ENCODE measurements around the gene NIBAN1.

The NIBAN1 gene

GRCh38 chr1:184943998-184944397 lies 30.3 kb downstream of the NIBAN1 start:
- DNase-seq = no peak

GRCh38 chr1:184941735-184942134 lies 32.6 kb downstream of the NIBAN1 start:
- no peak for DNase-seq

- DNase-seq = no peak
These were observed 32.9 kb downstream of the NIBAN1 start for GRCh38 chr1:184941410-184941733.

- no peak for DNase-seq
These were observed 33.5 kb downstream of the NIBAN1 start for GRCh38 chr1:184940694-184941409.

- DNase-seq = no peak
These were observed 34.1 kb downstream of the NIBAN1 start for GRCh38 chr1:184940226-184940625.

- DNase-seq = no peak
These were observed 36.6 kb downstream of the NIBAN1 start for GRCh38 chr1:184937729-184938128.

- no peak for DNase-seq
These were observed 38.1 kb downstream of the NIBAN1 start for GRCh38 chr1:184935920-184936798.

GRCh38 chr1:184933944-184934343 lies 40.4 kb downstream of the NIBAN1 start:
- DNase-seq = no peak

- DNase-seq = no peak
These were observed 42.0 kb downstream of the NIBAN1 start for GRCh38 chr1:184932319-184932718.

- DNase-seq = no peak
These were observed 42.7 kb downstream of the NIBAN1 start for GRCh38 chr1:184931566-184931965.

- no peak for DNase-seq
These were observed 43.7 kb downstream of the NIBAN1 start for GRCh38 chr1:184930645-184931044.

- DNase-seq = peak; percentile 6
These were observed 44.1 kb downstream of the NIBAN1 start for GRCh38 chr1:184930232-184930631.

GRCh38 chr1:184929711-184930202 lies 44.6 kb downstream of the NIBAN1 start:
- peak; percentile 27 for DNase-seq

GRCh38 chr1:184928394-184928793 lies 45.9 kb downstream of the NIBAN1 start:
- DNase-seq = no peak

Data from COR-L47 (cell line).